Measurements from ENCODE around the gene ZNF584. TPM values are rescaled to one million over a fixed set of nuclear protein-coding genes. Genes with fewer than 3 reads are reported as not detected.
A peak's percentile ranks its signal among the peaks of the same experiment; 100 is the strongest.

ZNF584 gene
- total and polyA plus RNA-seq, 12 donors: 7.1 to 37.5 (median 14.4) TPM

GRCh38 chr19:58394821-58395219 is 13.6 kb upstream of the ZNF584 start:
- H3K27ac ChIP-seq: no peak overlapping the region

GRCh38 chr19:58395220-58395978 is 13.1 kb upstream of the ZNF584 start, which contains the start of gene RNF225:
RNF225 (plus strand) TSS chr19:58395656; CDS start chr19:58396090, 434 bp downstream.
- 35 to 47% (median 42%) methylated on average over 12 to 21 of the region's 21 CpGs for WGBS, 4 donors
- peaks cover 4% of the 10 kb centered on the region for H3K27me3 ChIP-seq
- no peaks in the 10 kb centered on the region for H3K9me3 ChIP-seq (replicated peaks in 1 of 3)
- intact Hi-C loops (cut with DNase I): no loop called here
- no peak within 1 kb of the TSS for H3K27ac ChIP-seq
- no peak within 1 kb of the TSS for H3K4me3 ChIP-seq
- TF ChIP-seq CTCF (IDR thresholded peaks at IDR 0.05) (no peak), POLR2A (IDR thresholded peaks at IDR 0.05) (no peak)
- peaks cover 1 to 7% of the 10 kb centered on the region in 2 donors for H3K4me1 ChIP-seq (replicated peaks in 1 of 2)
- DNase-seq: no peak
- H3K36me3 ChIP-seq (replicated peaks in 1 of 2): peaks cover 0 to 44% of the 10 kb centered on the region in 2 donors

More at GRCh38 chr19:58394821-58395219, 13.6 kb upstream of the ZNF584 start:
- no peak for DNase-seq
- Histone ChIP-seq H3K4me3 (no peak overlapping the region), H3K27me3 (peaks cover 4% of the 10 kb centered on the region), H3K4me1 (replicated peaks in 1 of 2) (peaks cover 0 to 4% of the 10 kb centered on the region in 2 donors), H3K36me3 (replicated peaks in 1 of 2) (peaks cover 0 to 47% of the 10 kb centered on the region in 2 donors), H3K9me3 (replicated peaks in 1 of 3) (no peaks in the 10 kb centered on the region)
- intact Hi-C loops (cut with DNase I): no loop called here
- no peak for TF ChIP-seq CTCF (IDR thresholded peaks at IDR 0.05)
- TF ChIP-seq POLR2A (IDR thresholded peaks at IDR 0.05): no peak
- 62 to 93% (median 68%) methylated on average over 2 to 3 of the region's 3 CpGs for WGBS, 4 donors

GRCh38 chr19:58395979-58396627 is 12.3 kb upstream of the ZNF584 start:
- no peaks in the 10 kb centered on the region for H3K9me3 ChIP-seq (replicated peaks in 1 of 3)
- 2 to 15% (median 7%) methylated on average over 8 to 75 of the region's 75 CpGs for whole genome bisulfite sequencing, 4 donors
- intact Hi-C loops (cut with DNase I): no loop called here
- H3K36me3 ChIP-seq (replicated peaks in 1 of 2): peaks cover 0 to 37% of the 10 kb centered on the region in 2 donors
- no peak overlapping the region for H3K4me3 ChIP-seq
- H3K27ac ChIP-seq: no peak overlapping the region
- TF ChIP-seq CTCF (IDR thresholded peaks at IDR 0.05): no peak
- TF ChIP-seq POLR2A (IDR thresholded peaks at IDR 0.05): no peak
- peaks cover 6 to 12% of the 10 kb centered on the region in 2 donors for H3K4me1 ChIP-seq (replicated peaks in 1 of 2)
- peaks cover 4% of the 10 kb centered on the region for H3K27me3 ChIP-seq
- DNase-seq: peak in 1 of 7 donors; percentile 46

- intact Hi-C loops (cut with DNase I): no loop called here
- H3K4me1 ChIP-seq (replicated peaks in 1 of 2): peaks cover 9 to 15% of the 10 kb centered on the region in 2 donors
- H3K36me3 ChIP-seq (replicated peaks in 1 of 2): peaks cover 0 to 29% of the 10 kb centered on the region in 2 donors
- H3K4me3 ChIP-seq: no peak overlapping the region
- H3K27me3 ChIP-seq: peaks cover 4% of the 10 kb centered on the region
- 24 to 61% (median 44%) methylated on average over 1 to 58 of the region's 58 CpGs for WGBS, 4 donors
- no peak for DNase-seq
- TF ChIP-seq CTCF (IDR thresholded peaks at IDR 0.05) (no peak), POLR2A (IDR thresholded peaks at IDR 0.05) (no peak)
- H3K9me3 ChIP-seq (replicated peaks in 1 of 3): no peaks in the 10 kb centered on the region
- no peak overlapping the region for H3K27ac ChIP-seq
These were observed 11.5 kb upstream of the ZNF584 start for GRCh38 chr19:58396691-58397532.
